Fibroblast of the aortic adventitia (primary cell): ENCODE data around the gene RPS6KB2. TPM values are rescaled to one million over a fixed set of nuclear protein-coding genes. Genes with fewer than 3 reads are reported as not detected.

Source experiments
- DNase-seq: peaks from one replicate; pipeline ENCODE4 v3.0.0-alpha.2; 2010; ENCODE audit warnings: low read depth
- H3K4me3 ChIP-seq: 2 replicates; pipeline ENCODE4 v1.5.1; 2011; ENCODE audit warnings: low read depth, mild to moderate bottlenecking, control low read depth, low read length, moderate library complexity
- CTCF ChIP-seq: IDR thresholded peaks from 2 replicates; pipeline ENCODE4 v1.5.1; 2011; ENCODE audit warnings: mild to moderate bottlenecking, low read length, control low read depth, inconsistent platforms; ENCODE audit not compliant: insufficient read depth
- small RNA-seq: library from RNA; depleted of rRNA; stranded (forward); fragments of <200 nt; gene quantifications from one replicate; pipeline ENCODE3, GENCODE V24; 2012
- total RNA-seq: library from RNA; depleted of rRNA; stranded (reverse); fragments of >200 nt; gene quantifications from 2 replicates; pipeline ENCODE4 v1.2.3, GENCODE V29; 2012; ENCODE audit warnings: low replicate concordance

Gene RPS6KB2
- total RNA-seq, 1 donor = 35.6 TPM

GRCh38 chr11:67483831-67484665 lies 55.8 kb downstream of the RPS6KB2 start:
- H3K4me3 ChIP-seq = peak overlapping the region; percentile 80
- TF ChIP-seq CTCF = no peak
- DNase-seq = no peak

GRCh38 chr11:67484847-67485311 lies 56.6 kb downstream of the RPS6KB2 start:
- no peak overlapping the region for H3K4me3 ChIP-seq
- no peak for DNase-seq
- no peak for TF ChIP-seq CTCF

Small RNA genes lying within 50 kb of the gene (small RNA-seq; reads per million reads assigned to genes)
- gene RNU6-1238P = not detected

Other genes starting within 250 kb of the RPS6KB2 start
- 10.1 and 21.5 TPM in 2 replicates for gene GRK2, start 162.0 kb upstream of the RPS6KB2 start, total RNA-seq
- gene ANKRD13D, start 139.2 kb upstream of the RPS6KB2 start, total RNA-seq = 12.1 and 25.3 TPM in 2 replicates
- 11.7 and 12.3 TPM in 2 replicates for gene SSH3, start 125.0 kb upstream of the RPS6KB2 start, total RNA-seq
- gene POLD4, start 74.9 kb upstream of the RPS6KB2 start, total RNA-seq = 53.5 and 101 TPM in 2 replicates
- 1.5 and 9.4 TPM in 2 replicates for gene CLCF1, start 54.9 kb upstream of the RPS6KB2 start, total RNA-seq
- gene RAD9A, start 36.5 kb upstream of the RPS6KB2 start, total RNA-seq = 4.7 and 11.2 TPM in 2 replicates
- gene PPP1CA, start 26.6 kb upstream of the RPS6KB2 start, total RNA-seq = 97.6 and 129 TPM in 2 replicates
- not detected in 2 replicates for gene TBC1D10C, start 24.4 kb upstream of the RPS6KB2 start, total RNA-seq
- 0.09 and 0.16 TPM in 2 replicates for gene CARNS1, start 12.8 kb upstream of the RPS6KB2 start, total RNA-seq
- gene PTPRCAP, start 9.2 kb downstream of the RPS6KB2 start, total RNA-seq = 0.41 and 0.45 TPM in 2 replicates
- 42.3 and 76.4 TPM in 2 replicates for gene CORO1B, start 15.0 kb downstream of the RPS6KB2 start, total RNA-seq
- gene GPR152, start 24.2 kb downstream of the RPS6KB2 start, total RNA-seq = not detected in 2 replicates
- not detected in 2 replicates for gene CABP4, start 26.9 kb downstream of the RPS6KB2 start, total RNA-seq
- 19.2 and 27.9 TPM in 2 replicates for gene TMEM134, start 40.8 kb downstream of the RPS6KB2 start, total RNA-seq
- gene AIP, start 54.5 kb downstream of the RPS6KB2 start, total RNA-seq = 38.4 and 75.9 TPM in 2 replicates
- 9.2 and 24.0 TPM in 2 replicates for gene PITPNM1, start 76.9 kb downstream of the RPS6KB2 start, total RNA-seq
- 8.7 and 22.1 TPM in 2 replicates for gene CDK2AP2, start 79.7 kb downstream of the RPS6KB2 start, total RNA-seq
- gene CABP2, start 95.0 kb downstream of the RPS6KB2 start, total RNA-seq = not detected in 2 replicates
- gene GSTP1, start 155.3 kb downstream of the RPS6KB2 start, total RNA-seq = 172 and 538 TPM in 2 replicates
- gene NDUFV1, start 178.4 kb downstream of the RPS6KB2 start, total RNA-seq = 116 and 138 TPM in 2 replicates
- 8.4 and 9.5 TPM in 2 replicates for gene NUDT8, start 201.4 kb downstream of the RPS6KB2 start, total RNA-seq
- gene TBX10, start 211.3 kb downstream of the RPS6KB2 start, total RNA-seq = not detected in 2 replicates
- not detected in 2 replicates for gene ACY3, start 222.2 kb downstream of the RPS6KB2 start, total RNA-seq
- gene ALDH3B2, start 246.1 kb downstream of the RPS6KB2 start, total RNA-seq = not detected in 2 replicates